GM18907 (cell line): ENCODE data around the gene AAMP.
"Not testable (repeated sequence)": the region's sequence is repeated elsewhere in the genome, so short reads cannot be mapped to it uniquely, and the experiment has no call there.

ENCODE experiments used
- ATAC-seq: cut with Tn5 transposase; IDR thresholded peaks from one replicate; pipeline ENCODE4 v1.9.1; 2021; ENCODE audit warnings: mild to moderate bottlenecking, moderate library complexity; ENCODE audit not compliant: unreplicated experiment

AAMP gene

GRCh38 chr2:218269900-218270720, at the start of gene AAMP, which contains the start of gene PNKD:
TSS of gene AAMP (minus strand) at chr2:218270137. CDS start at chr2:218270086, 51 bp downstream.
TSS of gene PNKD (plus strand) at chr2:218270519. CDS start at chr2:218270536, 17 bp downstream.
- ATAC-seq = peak; percentile 91

- no peak for ATAC-seq
Measured at GRCh38 chr2:218318241-218318640, 48.3 kb upstream of the AAMP start.

- ATAC-seq = no peak
Measured at GRCh38 chr2:218317835-218318234, 47.9 kb upstream of the AAMP start.

- no peak for ATAC-seq
Measured at GRCh38 chr2:218317303-218317630, 47.3 kb upstream of the AAMP start.

- no peak for ATAC-seq
Measured at GRCh38 chr2:218315397-218315796, 45.5 kb upstream of the AAMP start.

- not testable (repeated sequence) for ATAC-seq
Measured at GRCh38 chr2:218314764-218315163, 44.8 kb upstream of the AAMP start.

- ATAC-seq = no peak
Measured at GRCh38 chr2:218313356-218313755, 43.4 kb upstream of the AAMP start.

GRCh38 chr2:218312267-218312756, 42.4 kb upstream of the AAMP start:
- no peak for ATAC-seq

- ATAC-seq = not testable (repeated sequence)
Measured at GRCh38 chr2:218311541-218312266, 41.8 kb upstream of the AAMP start.

GRCh38 chr2:218310853-218311540, 41.1 kb upstream of the AAMP start:
- no peak for ATAC-seq

- ATAC-seq = no peak
Measured at GRCh38 chr2:218307415-218308090, 37.6 kb upstream of the AAMP start.

GRCh38 chr2:218306184-218306920, 36.4 kb upstream of the AAMP start:
- ATAC-seq = no peak

GRCh38 chr2:218305383-218305782, 35.4 kb upstream of the AAMP start:
- no peak for ATAC-seq

- ATAC-seq = peak; percentile 65
Measured at GRCh38 chr2:218301176-218301819, 31.4 kb upstream of the AAMP start.

GRCh38 chr2:218300141-218300540, 30.2 kb upstream of the AAMP start:
- ATAC-seq = no peak

- no peak for ATAC-seq
Measured at GRCh38 chr2:218298314-218298875, 28.5 kb upstream of the AAMP start.

GRCh38 chr2:218296847-218297246, 26.9 kb upstream of the AAMP start:
- ATAC-seq = no peak

- ATAC-seq = no peak
Measured at GRCh38 chr2:218296200-218296599, 26.3 kb upstream of the AAMP start.

- ATAC-seq = no peak
Measured at GRCh38 chr2:218295029-218295428, 25.1 kb upstream of the AAMP start.
